GM15510 (cell line): ENCODE measurements around the gene RHOBTB3.

Experiments used
- POLR2A ChIP-seq: IDR thresholded peaks from 3 replicates; pipeline ENCODE4 v1.6.1; 2011; ENCODE audit warnings: borderline replicate concordance; ENCODE audit not compliant: insufficient read length; ENCODE audit errors: extremely low read depth

RHOBTB3 gene

DNA sequence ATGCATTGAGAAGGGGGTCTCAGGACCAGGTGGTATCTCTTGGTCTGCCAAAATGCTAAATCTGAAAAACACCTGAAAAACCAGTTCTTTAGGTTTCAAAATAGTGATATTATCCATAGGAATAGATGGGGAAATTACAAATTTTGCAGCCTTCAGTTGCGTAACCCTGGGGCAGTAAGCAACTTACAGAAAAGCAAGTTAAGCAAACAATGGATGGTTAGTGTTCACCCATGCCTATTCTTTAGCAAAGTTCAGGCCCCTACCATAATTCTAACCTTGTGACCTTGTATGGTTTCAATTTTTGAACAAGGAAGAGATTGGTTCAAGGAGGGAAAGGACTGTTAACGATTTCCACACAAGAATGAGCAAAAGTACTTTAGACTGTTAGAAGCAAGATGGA is 66.9 kb downstream of the RHOBTB3 start:
- no peak for TF ChIP-seq POLR2A

GRCh38 chr5:95798545-95798944 is 67.4 kb downstream of the RHOBTB3 start:
- no peak for TF ChIP-seq POLR2A

DNA sequence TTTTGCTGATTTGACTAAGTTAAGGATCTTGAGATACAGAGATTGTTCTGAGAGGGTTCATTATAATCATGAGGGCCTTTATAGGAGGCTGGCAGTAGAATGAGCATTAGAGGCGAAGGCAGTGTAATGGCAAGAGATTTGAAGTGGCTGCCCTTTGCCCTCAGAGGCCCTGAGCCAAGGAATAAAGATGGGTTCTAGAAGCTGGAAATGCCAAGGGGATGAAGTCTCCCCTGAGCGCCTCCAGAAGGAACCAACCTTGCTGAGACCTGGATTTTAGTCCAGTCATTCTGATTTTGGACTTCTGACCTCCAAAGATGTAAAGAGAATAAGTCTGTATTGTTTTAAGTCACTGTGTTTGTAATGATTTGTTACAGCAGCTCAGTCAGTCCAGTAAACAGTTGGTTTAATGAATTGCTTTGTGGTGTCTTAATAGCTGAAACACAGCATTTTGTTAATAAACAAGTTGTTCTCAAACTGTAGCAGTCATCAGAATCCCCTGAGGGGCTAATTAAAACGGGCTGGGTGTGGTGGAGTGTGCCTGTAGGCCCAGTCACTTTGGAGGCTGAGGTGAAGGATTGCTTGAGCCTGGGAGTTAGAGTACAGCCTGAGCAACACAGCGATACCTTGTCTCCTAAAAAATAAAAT is 68.2 kb downstream of the RHOBTB3 start:
- no peak for TF ChIP-seq POLR2A

DNA sequence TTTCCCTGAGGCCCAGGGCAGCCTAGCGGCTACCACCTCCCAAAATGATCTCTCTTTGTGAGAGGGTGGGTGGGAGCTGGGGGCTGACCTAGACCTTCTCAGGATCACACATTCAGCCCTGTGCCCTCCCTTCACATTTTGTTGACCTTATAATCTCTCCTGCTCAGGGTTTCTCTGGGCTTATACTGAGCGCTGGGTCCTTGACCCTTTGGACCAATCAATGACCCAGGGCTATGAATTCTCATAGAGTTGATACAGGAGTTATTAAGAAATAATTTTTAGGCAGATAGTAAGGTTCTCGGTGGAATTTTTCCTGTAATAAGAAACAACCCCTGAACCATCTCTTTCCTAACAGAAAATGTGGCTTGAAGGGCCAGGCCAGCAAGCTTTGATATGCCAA is 69.4 kb downstream of the RHOBTB3 start:
- no peak for TF ChIP-seq POLR2A

GRCh38 chr5:95801532-95801931 is 70.4 kb downstream of the RHOBTB3 start:
- no peak for TF ChIP-seq POLR2A

GRCh38 chr5:95801961-95802360 is 70.8 kb downstream of the RHOBTB3 start:
- TF ChIP-seq POLR2A, result no peak

- TF ChIP-seq POLR2A, result no peak
Observed at GRCh38 chr5:95803271-95804148, 72.4 kb downstream of the RHOBTB3 start.

- TF ChIP-seq POLR2A, result no peak
Observed at GRCh38 chr5:95804736-95805539, 73.8 kb downstream of the RHOBTB3 start.

DNA sequence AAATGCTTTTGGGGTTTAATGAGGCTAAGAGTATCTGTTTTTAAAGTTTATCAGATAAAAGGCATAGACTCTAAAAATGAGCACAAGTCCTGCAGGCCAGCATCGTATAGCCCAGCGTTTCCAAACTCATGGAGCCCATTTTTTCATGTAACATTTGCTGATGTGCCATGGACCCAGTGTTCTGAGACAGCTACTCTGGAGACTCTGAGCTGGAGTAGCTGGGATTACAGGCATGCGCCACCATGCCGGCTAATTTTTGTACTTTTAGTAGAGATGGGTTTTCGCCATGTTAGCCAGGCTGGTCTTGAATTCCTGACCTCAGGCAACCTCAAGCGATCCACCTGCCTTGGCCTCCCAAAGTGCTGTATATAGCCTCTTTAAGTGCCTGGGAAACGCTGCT is 75.6 kb downstream of the RHOBTB3 start:
- no peak for TF ChIP-seq POLR2A

DNA sequence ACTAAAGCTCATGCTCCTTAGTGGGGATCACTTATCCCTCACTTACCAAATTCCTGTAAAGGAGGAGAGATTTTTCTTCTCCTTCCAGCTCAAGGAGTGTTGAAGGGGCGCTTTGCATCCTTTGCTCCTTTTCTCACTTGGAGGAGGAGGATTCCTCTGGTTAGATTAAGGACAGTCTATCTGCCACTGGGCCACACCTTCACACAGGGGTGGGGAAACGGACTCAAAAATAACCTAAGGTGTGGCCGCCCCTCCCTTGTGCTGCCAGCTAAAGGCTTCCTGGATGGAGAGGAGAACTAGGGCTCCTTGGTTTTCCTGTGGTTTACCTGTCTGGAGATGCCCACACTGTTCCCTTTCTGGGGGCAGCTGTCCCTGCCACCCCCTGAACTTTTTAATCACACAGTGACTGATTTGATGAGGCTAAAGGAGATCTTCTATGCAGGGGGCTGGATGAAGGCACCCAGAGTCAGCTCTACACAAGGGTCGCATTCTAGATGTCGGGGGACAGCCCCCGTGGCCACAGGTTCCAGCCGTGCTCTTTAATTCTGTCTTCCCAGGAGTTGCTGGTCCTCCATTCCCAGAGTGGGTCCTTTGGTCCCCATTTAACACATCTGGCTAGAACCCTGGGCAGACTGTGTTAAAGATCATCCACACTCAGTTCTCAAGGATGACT is 77.0 kb downstream of the RHOBTB3 start:
- TF ChIP-seq POLR2A, result no peak

- no peak for TF ChIP-seq POLR2A
Observed at GRCh38 chr5:95808686-95809413, 77.7 kb downstream of the RHOBTB3 start.

GRCh38 chr5:95809414-95809960 is 78.4 kb downstream of the RHOBTB3 start:
- no peak for TF ChIP-seq POLR2A

- TF ChIP-seq POLR2A, result no peak
Observed at GRCh38 chr5:95810305-95811125, 79.4 kb downstream of the RHOBTB3 start.

DNA sequence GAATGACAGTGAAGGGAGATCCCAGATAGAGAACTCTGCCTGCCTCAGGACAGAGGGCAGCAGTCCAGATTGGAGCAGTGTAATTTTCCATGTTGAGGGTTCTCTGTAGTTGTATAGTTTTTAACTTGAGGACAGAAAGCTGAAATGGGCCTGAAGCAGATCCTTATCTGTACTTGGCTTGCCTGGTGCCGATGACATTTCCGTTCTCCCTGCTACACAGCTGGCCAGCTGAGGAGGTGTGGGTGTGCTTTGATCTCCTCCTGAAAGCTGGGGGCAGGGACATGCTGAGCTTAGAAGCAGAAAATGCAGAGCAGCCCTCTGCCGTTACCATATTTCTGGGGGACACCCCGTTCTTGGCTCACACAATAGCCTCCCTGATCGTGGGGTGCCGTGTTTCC is 80.9 kb downstream of the RHOBTB3 start:
- no peak for TF ChIP-seq POLR2A
